Naive B cell (primary cell): Measurements from ENCODE around the gene FRMD3. TPM values are rescaled to one million over a fixed set of nuclear protein-coding genes. Genes with fewer than 3 reads are reported as not detected.

ENCODE experiments used
- ATAC-seq, 2 donors: fragments of 150-1000 bp; cut with Tn5 transposase; 2 replicates each; pipeline ENCODE4 v1.10.0; 2021; ENCODE audit warnings: low read depth in 2 of 2, mild to moderate bottlenecking in 2 of 2, moderate library complexity in 2 of 2
- DNase-seq: peaks from one replicate; pipeline ENCODE4 v3.0.0; 2022
- H3K27ac Mint-ChIP-seq, 6 donors: one replicate each; pipeline ENCODE4 v1.8.0; 2020 to 2022; ENCODE audit warnings: mild to moderate bottlenecking in 6 of 6, mixed read lengths in 6 of 6, moderate library complexity in 5 of 6, inconsistent platforms in 2 of 6
- H3K27me3 Mint-ChIP-seq, 3 donors: one replicate each; pipeline ENCODE4 v1.8.0; 2021 to 2022; ENCODE audit warnings: mixed read lengths in 3 of 3, mild to moderate bottlenecking in 1 of 3
- H3K36me3 Mint-ChIP-seq, 2 donors: one replicate each; pipeline ENCODE4 v1.8.0; 2020 to 2022; ENCODE audit warnings: mixed read lengths in 2 of 2, inconsistent platforms in 1 of 2, mild to moderate bottlenecking in 1 of 2
- H3K4me1 Mint-ChIP-seq, 3 donors: one replicate each; pipeline ENCODE4 v1.8.0; 2020 to 2022; ENCODE audit warnings: mixed read lengths in 3 of 3, inconsistent platforms in 1 of 3, mild to moderate bottlenecking in 1 of 3, moderate library complexity in 1 of 3
- H3K4me3 Mint-ChIP-seq, 8 donors: one replicate each; pipeline ENCODE4 v1.8.0; 2020 to 2022; ENCODE audit warnings: mild to moderate bottlenecking in 8 of 8, mixed read lengths in 8 of 8, moderate library complexity in 8 of 8, inconsistent platforms in 2 of 8
- H3K9me3 Mint-ChIP-seq, 7 donors: one replicate each; pipeline ENCODE4 v1.8.0; 2020 to 2022; ENCODE audit warnings: mixed read lengths in 7 of 7, mild to moderate bottlenecking in 5 of 7, inconsistent platforms in 2 of 7, moderate library complexity in 1 of 7
- polyA plus RNA-seq, 6 donors: library from polyadenylated mRNA; unstranded; fragments of 300-500 nt; fragmentation: Illumina TruSeq; gene quantifications; one replicate each; pipeline ENCODE4 v1.2.3, GENCODE V29; 2021; ENCODE audit warnings: low read depth in 6 of 6

FRMD3 gene
- polyA plus RNA-seq, 6 donors from 2014 or later = 0.36 to 3.0 (median 1.4) TPM; not detected in 1

- peaks cover 36 to 44% (median 44%) of the 10 kb centered on the region in 3 donors for H3K27me3 Mint-ChIP-seq
- ATAC-seq (no peak), DNase-seq (no peak)
- peaks cover 5 to 14% (median 8%) of the 10 kb centered on the region in 3 donors for H3K4me1 Mint-ChIP-seq
- peak overlapping the region in 1 of 6 donors; percentile 44 for H3K27ac Mint-ChIP-seq
- H3K36me3 Mint-ChIP-seq = peaks cover 0 to 14% of the 10 kb centered on the region in 2 donors
- peak overlapping the region in 7 of 8 donors; percentile 43 to 93 (median 77) for H3K4me3 Mint-ChIP-seq
- peaks cover 5 to 14% (median 8%) of the 10 kb centered on the region in 7 donors for H3K9me3 Mint-ChIP-seq
Observed at GRCh38 chr9:83219154-83219923, 318.9 kb downstream of the FRMD3 start.

- H3K36me3 Mint-ChIP-seq = peaks cover 0 to 14% of the 10 kb centered on the region in 2 donors
- ATAC-seq (no peak), DNase-seq (no peak)
- H3K9me3 Mint-ChIP-seq = peaks cover 5 to 14% (median 8%) of the 10 kb centered on the region in 7 donors
- H3K27me3 Mint-ChIP-seq = peaks cover 36 to 44% (median 44%) of the 10 kb centered on the region in 3 donors
- peak overlapping the region in 2 of 6 donors; percentile 62 to 82 for H3K27ac Mint-ChIP-seq
- H3K4me3 Mint-ChIP-seq = peak overlapping the region in 4 of 8 donors; percentile 30 to 77 (median 70)
- peaks cover 5 to 14% (median 8%) of the 10 kb centered on the region in 3 donors for H3K4me1 Mint-ChIP-seq
Observed at GRCh38 chr9:83218411-83219090, 319.6 kb downstream of the FRMD3 start.

DNA sequence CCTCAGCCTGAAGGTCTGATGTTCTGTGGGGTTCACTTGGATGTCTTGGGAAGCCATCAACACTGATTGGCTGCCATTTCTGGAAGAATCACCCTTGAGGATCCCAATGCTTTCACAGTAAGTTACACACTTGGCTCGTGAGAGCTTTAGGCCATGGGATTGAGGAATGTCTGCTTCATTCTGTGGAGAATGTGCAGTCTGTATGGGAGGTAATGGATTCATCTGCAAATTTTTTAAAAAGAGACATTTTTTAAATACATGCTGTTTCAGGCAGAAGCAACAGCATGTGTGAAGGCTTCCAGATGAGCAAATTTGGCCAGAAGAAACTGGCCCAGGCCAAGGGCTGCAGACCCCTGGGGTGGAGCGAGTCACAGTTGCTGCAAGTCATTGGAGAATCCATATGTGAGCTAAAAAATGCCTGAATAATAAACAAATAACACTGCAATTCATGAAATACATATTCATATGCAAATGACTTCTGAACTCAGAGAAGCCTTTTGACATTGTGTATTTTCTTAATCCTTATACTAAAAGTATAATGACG is 328.9 kb downstream of the FRMD3 start:
- Mint-ChIP-seq H3K4me1 (no peaks in the 10 kb centered on the region), H3K27me3 (peaks cover 0 to 5% (median 0%) of the 10 kb centered on the region in 3 donors), H3K27ac (no peak overlapping the region), H3K4me3 (no peak overlapping the region), H3K9me3 (peaks cover 0 to 2% (median 0%) of the 10 kb centered on the region in 7 donors), H3K36me3 (no peaks in the 10 kb centered on the region)
- ATAC-seq (no peak), DNase-seq (no peak)

GRCh38 chr9:83208065-83208850 is 329.9 kb downstream of the FRMD3 start:
- no peak for DNase-seq
- Mint-ChIP-seq H3K27me3 (peaks cover 0 to 5% (median 0%) of the 10 kb centered on the region in 3 donors), H3K36me3 (no peaks in the 10 kb centered on the region), H3K27ac (no peak overlapping the region), H3K4me3 (no peak overlapping the region), H3K9me3 (peaks cover 0 to 2% (median 0%) of the 10 kb centered on the region in 7 donors), H3K4me1 (no peaks in the 10 kb centered on the region)
- no peak for ATAC-seq

DNA sequence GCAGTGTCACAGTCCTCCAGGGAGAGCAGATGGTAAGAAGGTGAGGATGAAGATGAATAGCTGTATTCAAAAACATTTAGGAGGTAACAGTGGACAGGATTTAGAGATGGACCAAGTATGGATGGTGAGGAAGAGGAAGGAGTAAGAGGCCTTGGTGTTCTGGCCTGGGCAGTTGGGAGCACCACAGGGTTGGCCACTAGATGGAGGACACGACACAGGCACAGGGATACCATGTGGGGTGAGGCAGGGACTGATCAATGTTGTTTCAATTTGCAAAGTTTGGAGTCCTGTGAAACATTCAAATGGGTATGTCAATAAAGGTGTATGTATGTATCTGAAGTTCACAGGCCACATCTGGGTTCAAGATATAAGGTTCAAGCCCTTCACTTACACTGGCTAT is 334.2 kb downstream of the FRMD3 start:
- no peak for DNase-seq
- Mint-ChIP-seq H3K9me3 (peaks cover 0 to 2% (median 0%) of the 10 kb centered on the region in 7 donors), H3K4me1 (no peaks in the 10 kb centered on the region), H3K36me3 (no peaks in the 10 kb centered on the region), H3K27me3 (peaks cover 0 to 4% (median 0%) of the 10 kb centered on the region in 3 donors), H3K4me3 (no peak overlapping the region), H3K27ac (no peak overlapping the region)
- ATAC-seq = no peak

DNA sequence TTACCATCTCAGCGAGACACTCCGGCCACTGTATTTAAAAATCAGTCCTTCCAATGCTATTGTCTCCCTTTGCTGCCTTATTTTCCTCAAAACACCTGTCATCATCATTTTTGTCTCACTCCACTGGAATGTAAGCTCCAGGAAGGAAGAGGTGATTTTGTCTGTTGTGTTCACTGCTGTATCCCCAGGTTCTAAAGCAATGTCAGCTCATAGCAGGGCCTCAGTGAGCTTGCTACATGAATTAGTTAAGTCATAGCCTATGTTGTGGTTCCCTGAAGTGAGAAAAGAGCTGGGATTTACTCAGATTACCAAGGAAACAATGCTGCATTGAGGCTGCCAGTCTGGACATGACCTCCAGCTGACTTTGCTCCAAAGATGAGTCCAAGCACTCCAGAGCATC is 337.7 kb downstream of the FRMD3 start:
- no peak for ATAC-seq
- H3K9me3 Mint-ChIP-seq = no peaks in the 10 kb centered on the region
- no peaks in the 10 kb centered on the region for H3K4me1 Mint-ChIP-seq
- H3K27me3 Mint-ChIP-seq = peaks cover 0 to 7% (median 5%) of the 10 kb centered on the region in 3 donors
- no peak overlapping the region for H3K4me3 Mint-ChIP-seq
- H3K27ac Mint-ChIP-seq = no peak overlapping the region
- no peak for DNase-seq
- H3K36me3 Mint-ChIP-seq = no peaks in the 10 kb centered on the region

GRCh38 chr9:83199832-83200231 is 338.4 kb downstream of the FRMD3 start:
- Mint-ChIP-seq H3K27ac (no peak overlapping the region), H3K36me3 (no peaks in the 10 kb centered on the region), H3K4me1 (no peaks in the 10 kb centered on the region), H3K9me3 (no peaks in the 10 kb centered on the region), H3K4me3 (no peak overlapping the region), H3K27me3 (peaks cover 0 to 7% (median 5%) of the 10 kb centered on the region in 3 donors)
- no peak for DNase-seq
- no peak for ATAC-seq

DNA sequence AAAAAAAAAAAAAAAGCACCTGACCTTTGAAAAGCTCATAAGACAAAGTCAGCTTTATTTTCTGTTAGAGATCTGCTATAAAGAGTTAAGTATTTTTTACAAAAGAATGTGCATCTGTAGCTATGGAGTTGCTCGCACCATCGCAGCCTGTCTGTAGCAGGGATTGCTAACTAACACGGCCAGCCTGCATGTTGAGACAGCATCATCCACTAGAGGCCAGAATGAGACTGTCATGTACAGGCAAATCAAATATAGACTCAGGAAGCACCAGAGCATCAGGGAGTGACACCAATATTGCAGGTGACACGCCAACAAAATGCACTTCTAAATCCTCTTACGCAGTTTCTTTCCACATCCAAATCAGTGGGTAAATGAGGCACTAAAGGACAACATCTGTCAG is 339.0 kb downstream of the FRMD3 start:
- no peaks in the 10 kb centered on the region for H3K4me1 Mint-ChIP-seq
- no peak overlapping the region for H3K27ac Mint-ChIP-seq
- H3K27me3 Mint-ChIP-seq = peaks cover 0 to 7% (median 5%) of the 10 kb centered on the region in 3 donors
- H3K4me3 Mint-ChIP-seq = no peak overlapping the region
- no peak for ATAC-seq
- DNase-seq = no peak
- no peaks in the 10 kb centered on the region for H3K36me3 Mint-ChIP-seq
- H3K9me3 Mint-ChIP-seq = no peaks in the 10 kb centered on the region

- Mint-ChIP-seq H3K36me3 (no peaks in the 10 kb centered on the region), H3K27ac (no peak overlapping the region), H3K27me3 (peaks cover 0 to 7% (median 5%) of the 10 kb centered on the region in 3 donors), H3K4me1 (no peaks in the 10 kb centered on the region), H3K9me3 (no peaks in the 10 kb centered on the region), H3K4me3 (no peak overlapping the region)
- DNase-seq (no peak), ATAC-seq (no peak)
Observed at GRCh38 chr9:83198371-83198770, 339.8 kb downstream of the FRMD3 start.

- Mint-ChIP-seq H3K27ac (no peak overlapping the region), H3K9me3 (no peaks in the 10 kb centered on the region), H3K4me1 (no peaks in the 10 kb centered on the region), H3K36me3 (no peaks in the 10 kb centered on the region), H3K4me3 (no peak overlapping the region), H3K27me3 (peaks cover 0 to 7% (median 5%) of the 10 kb centered on the region in 3 donors)
- DNase-seq (no peak), ATAC-seq (no peak)
Observed at GRCh38 chr9:83197591-83197990, 340.6 kb downstream of the FRMD3 start.

- H3K27me3 Mint-ChIP-seq = peaks cover 0 to 11% (median 5%) of the 10 kb centered on the region in 3 donors
- H3K36me3 Mint-ChIP-seq = no peaks in the 10 kb centered on the region
- H3K27ac Mint-ChIP-seq = no peak overlapping the region
- ATAC-seq (no peak), DNase-seq (no peak)
- H3K9me3 Mint-ChIP-seq = no peaks in the 10 kb centered on the region
- H3K4me1 Mint-ChIP-seq = no peaks in the 10 kb centered on the region
- H3K4me3 Mint-ChIP-seq = no peak overlapping the region
Observed at GRCh38 chr9:83196946-83197345, 341.3 kb downstream of the FRMD3 start.
